SJCRH30 (cell line): ENCODE results near the gene SPOCK3. TPM values are rescaled to one million over a fixed set of nuclear protein-coding genes. Genes with fewer than 3 reads are reported as not detected.
A peak's percentile ranks its signal among the peaks of the same experiment; 100 is the strongest.
"Not testable (repeated sequence)": the region's sequence is repeated elsewhere in the genome, so short reads cannot be mapped to it uniquely, and the experiment has no call there.

Source experiments
- DNase-seq, 2 experiments: peaks; one replicate each; pipeline ENCODE4 v3.0.0-alpha.2; 2015 to 2020
- H3K27ac ChIP-seq: fragments of 250-450 bp; sonication (Bioruptor Pico); 2 replicates; pipeline ENCODE4 v1.5.1; 2020; ENCODE audit warnings: mild to moderate bottlenecking, moderate library complexity
- H3K27me3 ChIP-seq: fragments of 250-450 bp; sonication (Bioruptor Pico); 2 replicates; pipeline ENCODE4 v1.5.1; 2020; ENCODE audit warnings: mild to moderate bottlenecking, moderate library complexity
- H3K36me3 ChIP-seq: fragments of 250-450 bp; sonication (Bioruptor Pico); 2 replicates; pipeline ENCODE4 v1.5.1; 2020; ENCODE audit warnings: mild to moderate bottlenecking, moderate library complexity
- H3K4me1 ChIP-seq: fragments of 250-450 bp; sonication (Bioruptor Pico); 2 replicates; pipeline ENCODE4 v1.5.1; 2020; ENCODE audit warnings: mild to moderate bottlenecking, moderate library complexity
- H3K4me3 ChIP-seq: fragments of 250-450 bp; sonication (Bioruptor Pico); 2 replicates; pipeline ENCODE4 v1.5.1; 2020; ENCODE audit warnings: mild to moderate bottlenecking, moderate library complexity
- H3K9me3 ChIP-seq: fragments of 250-450 bp; sonication (Bioruptor Pico); replicated peaks from 2 replicates; pipeline ENCODE4 v1.5.1; 2020; ENCODE audit warnings: mild to moderate bottlenecking, moderate library complexity
- total RNA-seq: library from RNA; depleted of rRNA; stranded (reverse); fragments of >200 nt; shearing (Covaris generic); gene quantifications from 2 replicates; pipeline ENCODE4 v1.2.3, GENCODE V29; 2014

The SPOCK3 gene
- total RNA-seq, 1 experiment from 2014 or later, result 91.6 TPM

GRCh38 chr4:166989886-166990285 lies 244.4 kb downstream of the SPOCK3 start:
- no peaks in the 10 kb centered on the region for H3K9me3 ChIP-seq
- no peak overlapping the region for H3K27ac ChIP-seq
- H3K36me3 ChIP-seq, result no peaks in the 10 kb centered on the region
- DNase-seq, result no peak
- H3K4me3 ChIP-seq, result no peak overlapping the region
- H3K27me3 ChIP-seq, result no peaks in the 10 kb centered on the region
- no peaks in the 10 kb centered on the region for H3K4me1 ChIP-seq

DNA sequence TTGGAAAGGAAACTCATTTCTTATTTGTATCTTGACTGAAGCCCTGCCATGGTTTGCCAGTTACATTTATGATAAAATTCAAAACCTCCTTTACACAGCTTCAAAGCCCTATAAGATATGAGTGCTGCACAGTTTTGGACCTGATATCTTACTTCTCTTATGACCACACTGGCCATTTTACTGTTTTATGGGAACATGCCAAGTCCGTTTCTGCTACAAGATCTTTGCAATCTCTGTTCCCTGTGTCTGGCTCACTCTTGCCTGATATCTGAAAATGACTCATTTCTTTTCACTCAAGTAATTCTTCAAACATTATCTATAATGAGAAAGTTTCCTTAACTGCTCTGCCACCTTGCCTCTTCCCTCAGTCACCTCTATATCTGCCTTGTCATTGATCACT lies 247.3 kb downstream of the SPOCK3 start:
- no peaks in the 10 kb centered on the region for H3K4me1 ChIP-seq
- no peaks in the 10 kb centered on the region for H3K9me3 ChIP-seq
- H3K27ac ChIP-seq, result no peak overlapping the region
- no peaks in the 10 kb centered on the region for H3K36me3 ChIP-seq
- H3K4me3 ChIP-seq, result no peak overlapping the region
- no peak for DNase-seq
- no peaks in the 10 kb centered on the region for H3K27me3 ChIP-seq

DNA sequence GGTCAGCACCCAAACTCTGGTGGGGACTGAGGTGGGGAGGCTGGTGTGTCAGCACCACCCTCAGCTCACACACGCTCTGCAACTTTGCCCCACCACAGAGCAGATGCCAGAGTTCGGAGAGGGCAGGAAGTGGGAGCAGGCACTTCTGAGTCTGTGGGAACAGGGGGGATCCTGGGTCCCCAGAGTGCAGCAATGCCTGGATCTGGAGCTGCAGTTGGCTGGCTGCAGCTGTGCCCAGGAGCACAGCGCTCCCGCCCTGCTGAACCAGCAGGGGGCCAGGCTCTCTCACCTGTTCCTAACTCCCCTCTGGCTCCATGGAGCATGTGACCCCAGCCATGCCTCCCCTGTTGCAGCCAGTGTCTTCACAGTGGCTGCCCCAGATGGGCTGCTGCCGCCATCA lies 252.4 kb downstream of the SPOCK3 start:
- no peaks in the 10 kb centered on the region for H3K27me3 ChIP-seq
- no peak overlapping the region for H3K4me3 ChIP-seq
- DNase-seq, result no peak
- H3K36me3 ChIP-seq, result no peaks in the 10 kb centered on the region
- H3K27ac ChIP-seq, result no peak overlapping the region
- no peaks in the 10 kb centered on the region for H3K4me1 ChIP-seq
- H3K9me3 ChIP-seq, result no peaks in the 10 kb centered on the region

DNA sequence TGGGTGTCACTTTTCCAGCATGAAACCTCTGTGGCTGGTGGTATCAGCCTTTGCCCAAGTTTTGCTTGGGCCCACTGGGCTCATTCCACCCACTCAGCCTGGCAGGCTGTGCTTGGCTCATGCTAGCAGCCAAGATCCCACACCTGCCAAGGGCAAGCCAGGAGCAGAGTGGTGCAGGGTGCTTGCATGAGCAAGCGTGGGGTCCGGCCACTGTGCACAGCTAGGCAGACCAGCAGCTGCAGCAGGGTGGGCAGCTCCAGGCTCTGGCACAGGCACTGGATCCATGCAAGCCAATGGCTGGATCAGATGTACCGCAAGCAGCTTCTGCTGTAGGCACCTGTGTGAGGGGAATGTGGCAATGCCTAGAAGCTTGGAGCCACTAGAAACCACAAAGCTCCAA lies 253.9 kb downstream of the SPOCK3 start:
- Histone ChIP-seq H3K4me1 (no peaks in the 10 kb centered on the region), H3K4me3 (no peak overlapping the region), H3K36me3 (no peaks in the 10 kb centered on the region), H3K27ac (no peak overlapping the region), H3K27me3 (no peaks in the 10 kb centered on the region), H3K9me3 (no peaks in the 10 kb centered on the region)
- DNase-seq, result no peak

DNA sequence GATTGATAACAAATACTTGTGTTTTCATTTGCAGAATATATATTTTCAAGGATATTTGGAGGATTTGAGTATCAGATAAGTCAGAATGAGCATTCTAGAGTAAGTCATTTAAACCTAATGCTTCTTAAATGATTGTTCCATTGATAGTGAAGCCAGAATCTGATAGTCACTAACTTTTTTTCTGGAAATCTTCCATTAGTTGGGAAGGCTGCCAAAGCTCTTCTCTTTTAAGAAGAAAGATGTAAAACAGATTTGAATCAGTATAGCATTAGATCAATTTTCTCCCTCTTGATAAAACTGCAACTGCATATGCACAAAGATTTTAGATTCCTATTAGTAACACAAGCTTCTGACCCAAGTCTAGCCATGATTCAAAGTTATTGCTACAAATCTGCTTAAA lies 256.7 kb downstream of the SPOCK3 start:
- DNase-seq, result no peak

GRCh38 chr4:166972071-166972470 lies 262.2 kb downstream of the SPOCK3 start:
- Histone ChIP-seq H3K9me3 (no peaks in the 10 kb centered on the region), H3K36me3 (no peaks in the 10 kb centered on the region), H3K27me3 (no peaks in the 10 kb centered on the region), H3K4me1 (no peaks in the 10 kb centered on the region), H3K4me3 (no peak overlapping the region), H3K27ac (no peak overlapping the region)
- DNase-seq, result peak in 1 of 2 experiments; percentile 4

More for the DNA sequence above, 256.7 kb downstream of the SPOCK3 start:
- Histone ChIP-seq H3K9me3 (no peaks in the 10 kb centered on the region), H3K4me3 (no peak overlapping the region), H3K27me3 (no peaks in the 10 kb centered on the region), H3K4me1 (no peaks in the 10 kb centered on the region), H3K36me3 (no peaks in the 10 kb centered on the region), H3K27ac (no peak overlapping the region)

DNA sequence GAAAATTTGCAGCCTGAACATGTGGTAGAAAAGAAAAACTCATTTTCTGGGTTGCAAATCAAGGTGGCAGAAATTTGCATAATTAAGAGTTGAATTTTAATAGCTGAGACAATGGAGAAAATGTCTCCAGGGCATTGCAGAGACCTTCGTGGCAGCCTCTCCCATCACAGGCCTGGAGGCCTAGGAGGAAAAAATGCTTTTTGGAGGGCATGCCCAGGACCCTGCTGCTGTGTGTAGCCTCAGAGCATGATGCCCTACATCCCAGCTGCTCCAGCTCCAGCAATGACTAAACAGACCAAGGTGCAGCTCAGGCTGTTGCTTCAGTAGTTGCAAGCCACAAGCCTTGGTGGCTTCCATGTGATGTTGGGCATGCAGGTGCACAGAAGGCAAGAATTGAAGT lies 266.1 kb downstream of the SPOCK3 start:
- H3K27ac ChIP-seq, H3K4me1 ChIP-seq, H3K4me3 ChIP-seq, H3K36me3 ChIP-seq, DNase-seq, H3K9me3 ChIP-seq, H3K27me3 ChIP-seq: not testable (repeated sequence)

GRCh38 chr4:166965562-166965961 lies 268.7 kb downstream of the SPOCK3 start:
- Histone ChIP-seq H3K27ac (no peak overlapping the region), H3K27me3 (no peaks in the 10 kb centered on the region), H3K9me3 (no peaks in the 10 kb centered on the region), H3K4me3 (no peak overlapping the region), H3K36me3 (no peaks in the 10 kb centered on the region), H3K4me1 (no peaks in the 10 kb centered on the region)
- DNase-seq, result no peak

GRCh38 chr4:166957451-166957850 lies 276.8 kb downstream of the SPOCK3 start:
- no peaks in the 10 kb centered on the region for H3K4me1 ChIP-seq
- no peaks in the 10 kb centered on the region for H3K9me3 ChIP-seq
- no peaks in the 10 kb centered on the region for H3K36me3 ChIP-seq
- H3K27me3 ChIP-seq, result no peaks in the 10 kb centered on the region
- H3K27ac ChIP-seq, result no peak overlapping the region
- DNase-seq, result no peak
- no peak overlapping the region for H3K4me3 ChIP-seq

DNA sequence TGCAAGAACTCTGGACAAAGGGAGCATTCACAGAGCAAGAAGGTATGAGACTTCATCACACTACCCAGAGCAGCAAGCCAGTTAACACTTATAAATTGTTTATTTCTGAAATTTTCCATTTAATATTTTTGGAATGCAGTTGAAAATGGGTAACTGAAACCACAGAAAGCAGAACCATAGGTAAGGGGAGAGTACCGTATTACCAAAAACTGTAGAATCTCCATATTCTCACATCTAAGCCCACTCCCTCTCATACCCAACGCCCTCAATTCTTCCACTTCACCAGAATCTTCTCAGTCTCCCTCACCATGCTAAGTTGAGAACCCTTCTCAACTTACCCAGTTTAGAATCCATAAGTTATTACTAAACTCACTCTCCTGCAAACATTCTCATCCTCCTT lies 277.8 kb downstream of the SPOCK3 start:
- H3K4me1 ChIP-seq, result no peaks in the 10 kb centered on the region
- H3K27me3 ChIP-seq, result no peaks in the 10 kb centered on the region
- no peaks in the 10 kb centered on the region for H3K9me3 ChIP-seq
- H3K4me3 ChIP-seq, result no peak overlapping the region
- no peaks in the 10 kb centered on the region for H3K36me3 ChIP-seq
- H3K27ac ChIP-seq, result no peak overlapping the region
- DNase-seq, result no peak

DNA sequence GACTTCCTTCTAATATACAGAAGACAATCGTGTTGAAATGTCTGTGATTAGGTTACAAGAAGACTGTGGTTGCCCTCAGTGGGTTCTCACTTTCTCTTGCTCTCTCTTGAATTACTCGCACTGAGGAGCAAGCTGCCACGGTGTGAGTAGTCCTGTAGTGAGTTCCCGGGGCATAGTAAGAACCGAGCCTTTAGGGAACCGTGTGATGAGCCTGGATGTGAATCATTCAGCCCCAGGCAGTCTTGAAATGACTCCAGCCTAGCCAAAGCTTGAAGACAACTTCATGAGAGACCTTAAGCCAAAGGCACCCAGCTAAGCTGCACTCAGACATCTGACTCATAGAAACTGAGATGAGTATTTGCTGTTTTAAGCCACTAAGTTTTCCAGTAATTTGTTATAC lies 292.7 kb downstream of the SPOCK3 start:
- Histone ChIP-seq H3K4me1 (no peaks in the 10 kb centered on the region), H3K27me3 (no peaks in the 10 kb centered on the region)
- DNase-seq, result no peak

DNA sequence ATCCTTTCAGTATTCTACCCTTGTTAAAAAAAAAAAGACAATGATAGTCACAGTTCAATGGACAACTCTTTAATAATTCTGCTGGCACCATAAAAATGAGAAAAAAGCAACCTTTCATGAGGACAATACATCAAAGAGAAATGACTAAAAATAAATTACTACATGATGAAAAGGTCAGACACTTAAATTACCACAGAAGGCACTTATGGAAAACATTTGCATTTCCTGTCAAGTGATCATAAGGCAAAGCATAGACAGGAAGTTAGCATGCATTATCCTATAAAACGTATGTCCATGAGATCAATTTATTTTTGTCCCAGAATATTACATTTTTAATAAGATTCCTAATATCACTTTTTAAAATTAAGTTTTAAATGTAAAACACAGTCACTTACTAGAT lies 303.8 kb downstream of the SPOCK3 start:
- H3K4me3 ChIP-seq, result no peak overlapping the region
- no peaks in the 10 kb centered on the region for H3K9me3 ChIP-seq

More for the DNA sequence above, 292.7 kb downstream of the SPOCK3 start:
- Histone ChIP-seq H3K36me3 (no peaks in the 10 kb centered on the region), H3K9me3 (no peaks in the 10 kb centered on the region), H3K27ac (no peak overlapping the region), H3K4me3 (no peak overlapping the region)

DNA sequence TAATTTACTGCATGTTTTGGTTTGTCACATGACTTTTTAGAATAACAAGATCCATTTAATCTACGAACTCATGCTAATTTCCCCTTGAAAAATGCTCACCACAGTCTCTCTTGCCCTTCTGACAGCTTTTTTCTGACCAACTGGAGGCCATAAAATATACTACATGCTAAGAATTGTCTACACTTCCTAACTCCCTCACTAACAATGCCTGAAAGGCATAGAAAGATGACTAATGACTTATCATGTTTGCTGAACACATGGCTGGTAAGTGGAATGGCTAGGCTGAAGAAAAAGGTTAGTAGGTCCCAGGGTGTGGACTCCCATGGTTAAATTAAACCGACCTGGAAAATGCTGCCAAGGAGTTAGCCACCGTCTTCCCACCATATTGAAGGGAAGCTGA lies 309.9 kb downstream of the SPOCK3 start:
- no peaks in the 10 kb centered on the region for H3K4me1 ChIP-seq
- H3K27ac ChIP-seq, result no peak overlapping the region
- no peaks in the 10 kb centered on the region for H3K27me3 ChIP-seq
- no peak for DNase-seq
- H3K9me3 ChIP-seq, result no peaks in the 10 kb centered on the region
- H3K36me3 ChIP-seq, result no peaks in the 10 kb centered on the region
- H3K4me3 ChIP-seq, result no peak overlapping the region

More for the DNA sequence above, 303.8 kb downstream of the SPOCK3 start:
- no peak for DNase-seq
- Histone ChIP-seq H3K4me1 (no peaks in the 10 kb centered on the region), H3K36me3 (no peaks in the 10 kb centered on the region), H3K27ac (no peak overlapping the region), H3K27me3 (no peaks in the 10 kb centered on the region)

DNA sequence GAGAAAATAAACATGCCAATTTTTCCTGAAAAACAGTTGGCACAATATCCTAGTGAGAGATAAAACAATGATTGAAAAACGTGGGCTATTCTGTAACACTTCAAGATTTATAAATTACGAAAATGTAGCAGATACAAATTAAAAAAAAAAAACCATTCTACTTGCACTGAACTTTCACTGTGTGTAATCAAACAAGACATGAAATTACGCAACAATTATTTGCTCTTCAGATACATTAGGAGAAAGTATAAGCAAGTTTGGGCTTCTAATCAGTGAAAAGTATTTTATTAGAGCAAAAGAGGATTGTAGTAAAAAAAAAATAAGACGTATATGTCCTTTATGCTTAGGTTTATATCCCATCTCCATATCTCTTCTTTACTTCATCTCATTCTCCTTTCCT lies 320.4 kb downstream of the SPOCK3 start:
- H3K36me3 ChIP-seq, result no peaks in the 10 kb centered on the region
- no peaks in the 10 kb centered on the region for H3K4me1 ChIP-seq
- no peaks in the 10 kb centered on the region for H3K27me3 ChIP-seq
- no peak for DNase-seq
- no peaks in the 10 kb centered on the region for H3K9me3 ChIP-seq
- H3K4me3 ChIP-seq, result no peak overlapping the region
- no peak overlapping the region for H3K27ac ChIP-seq

DNA sequence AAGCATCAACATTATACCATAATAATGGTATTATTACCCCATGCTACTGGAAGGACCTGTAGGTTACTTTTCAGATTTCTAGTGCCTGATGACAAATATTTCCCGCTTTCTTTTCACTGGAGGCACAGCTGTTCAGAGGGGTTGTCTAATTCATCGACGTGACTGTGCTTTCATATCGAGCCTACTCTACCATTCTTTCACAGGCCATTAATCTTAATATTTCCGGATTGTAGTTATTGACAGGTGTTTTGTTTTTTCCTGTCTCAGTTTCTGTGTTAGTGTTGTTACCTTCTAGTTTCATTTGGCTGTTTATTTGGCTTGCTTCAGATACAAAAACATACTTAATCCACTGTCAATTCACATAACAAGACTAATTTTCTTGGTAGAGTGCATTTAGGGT lies 330.9 kb downstream of the SPOCK3 start:
- Histone ChIP-seq H3K27ac (no peak overlapping the region), H3K9me3 (no peaks in the 10 kb centered on the region; the same call in 1 of the 2 replicates), H3K36me3 (no peaks in the 10 kb centered on the region), H3K27me3 (no peaks in the 10 kb centered on the region), H3K4me1 (peaks cover 8% of the 10 kb centered on the region), H3K4me3 (no peak overlapping the region)
- no peak for DNase-seq

DNA sequence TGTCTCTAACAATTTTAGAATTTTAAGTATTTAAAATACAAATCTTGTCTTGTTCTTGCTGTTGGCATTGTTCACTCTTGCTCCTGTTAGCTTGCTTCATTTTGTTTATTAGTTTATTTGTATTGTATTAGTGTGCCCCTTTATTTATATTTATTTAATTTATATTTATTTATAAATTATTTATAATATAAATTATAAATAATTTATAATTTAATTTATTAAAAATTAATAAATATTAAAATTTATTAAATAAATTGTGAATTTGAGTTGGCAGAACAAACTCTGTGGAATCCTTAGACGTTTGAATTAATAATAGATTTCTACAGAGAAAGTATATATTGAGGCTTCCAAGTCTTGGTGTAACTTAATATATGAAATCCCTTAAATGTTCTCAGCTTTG lies 331.4 kb downstream of the SPOCK3 start:
- H3K27ac ChIP-seq, result no peak overlapping the region
- peaks cover 8% of the 10 kb centered on the region for H3K4me1 ChIP-seq
- no peaks in the 10 kb centered on the region; the same call in 1 of the 2 replicates for H3K9me3 ChIP-seq
- DNase-seq, result no peak
- H3K27me3 ChIP-seq, result no peaks in the 10 kb centered on the region
- no peak overlapping the region for H3K4me3 ChIP-seq
- no peaks in the 10 kb centered on the region for H3K36me3 ChIP-seq
